T-helper 2 cell treated with Interferon-gamma antibody and Interleukin-4, amounts not matched to agents 100 ng/mL and 5 ng/mL, for 36 hours (primary cell): ENCODE data around the gene SPNS3. TPM values are rescaled to one million over a fixed set of nuclear protein-coding genes. Genes with fewer than 3 reads are reported as not detected.

Source experiments
- intact Hi-C: fragments of 100-400 bp; cut with micrococcal nuclease; formaldehyde crosslinking; loops from one replicate; pipeline ENCODE4 v1.15.1; 2023
- total RNA-seq: library from RNA; stranded (reverse); gene quantifications from 2 replicates; pipeline ENCODE4 v1.2.3, GENCODE V29; 2022

SPNS3 gene
- total RNA-seq, 1 donor from 2014 or later: 10.6 TPM

- intact Hi-C loops: loop anchor here (10.0 kb wide), 1 partner anchor 72 kb away; the partner anchor contains the start of gene SPNS3
Observed at GRCh38 chr17:4506892-4507291, 73.2 kb downstream of the SPNS3 start.

- intact Hi-C loops: loop anchor here (10.0 kb wide), 1 partner anchor 73 kb away; the partner anchor contains the start of gene SPNS3
Observed at GRCh38 chr17:4507361-4508111, 73.8 kb downstream of the SPNS3 start.

- intact Hi-C loops: loop anchor here (10.0 kb wide), 1 partner anchor 73 kb away; the partner anchor contains the start of gene SPNS3
Observed at GRCh38 chr17:4508207-4508606, 74.5 kb downstream of the SPNS3 start.

- intact Hi-C loops: loop anchor here (10.0 kb wide), 1 partner anchor 75 kb away; the partner anchor contains the start of gene SPNS3
Observed at GRCh38 chr17:4509401-4509800, 75.7 kb downstream of the SPNS3 start.

DNA sequence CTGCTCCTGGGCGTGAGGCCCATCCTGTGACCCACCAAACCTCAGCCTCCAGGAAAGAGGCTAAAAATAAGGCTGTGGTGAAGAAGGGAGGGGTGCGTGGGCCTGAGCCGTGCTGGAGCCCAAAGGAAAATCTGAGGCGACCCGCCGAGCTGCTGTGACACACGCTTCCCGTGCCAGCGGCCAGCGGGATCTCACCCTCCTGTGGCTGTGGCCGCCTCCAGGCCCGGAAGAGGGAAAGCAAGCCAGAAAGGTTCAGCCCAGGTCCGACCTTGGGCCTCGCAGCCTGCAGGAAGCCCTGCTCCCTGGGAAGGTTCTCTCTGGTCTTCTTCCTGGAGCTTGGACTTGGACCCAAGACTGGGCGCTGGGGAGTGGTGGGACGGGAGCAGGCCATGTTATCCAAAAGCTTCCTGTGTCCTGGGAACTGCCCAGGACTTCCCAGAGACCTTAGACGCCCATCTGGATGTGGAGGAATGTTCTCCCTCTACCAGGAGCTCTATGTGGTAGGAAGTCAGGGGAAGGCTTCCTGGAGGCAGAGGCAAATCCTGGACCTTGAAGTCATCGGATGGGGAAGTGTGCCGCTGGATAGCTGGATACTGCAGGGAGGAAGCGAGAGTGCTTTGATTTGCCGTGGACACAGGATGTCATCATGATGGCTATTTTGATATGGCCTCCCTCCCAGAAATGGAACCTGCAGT, 76.3 kb downstream of the SPNS3 start:
- intact Hi-C loops: loop anchor here (10.0 kb wide), 1 partner anchor 75 kb away; the partner anchor contains the start of gene SPNS3

DNA sequence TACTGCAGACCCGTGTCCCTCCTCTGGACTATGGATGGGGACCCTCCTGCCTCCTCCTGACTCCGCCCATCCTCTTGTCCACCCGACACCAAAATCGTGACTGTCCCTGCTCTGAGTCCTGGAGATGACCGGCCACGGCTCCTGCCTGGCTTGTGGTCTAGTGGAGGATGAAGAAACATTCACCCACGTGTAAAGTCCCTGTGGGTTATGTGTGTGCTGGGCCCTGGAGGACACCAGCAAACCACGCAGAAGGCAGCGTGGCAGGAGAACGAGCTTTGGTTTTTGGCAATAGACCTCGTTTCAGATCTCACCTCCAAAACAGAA, 76.8 kb downstream of the SPNS3 start:
- intact Hi-C loops: no loop called here

DNA sequence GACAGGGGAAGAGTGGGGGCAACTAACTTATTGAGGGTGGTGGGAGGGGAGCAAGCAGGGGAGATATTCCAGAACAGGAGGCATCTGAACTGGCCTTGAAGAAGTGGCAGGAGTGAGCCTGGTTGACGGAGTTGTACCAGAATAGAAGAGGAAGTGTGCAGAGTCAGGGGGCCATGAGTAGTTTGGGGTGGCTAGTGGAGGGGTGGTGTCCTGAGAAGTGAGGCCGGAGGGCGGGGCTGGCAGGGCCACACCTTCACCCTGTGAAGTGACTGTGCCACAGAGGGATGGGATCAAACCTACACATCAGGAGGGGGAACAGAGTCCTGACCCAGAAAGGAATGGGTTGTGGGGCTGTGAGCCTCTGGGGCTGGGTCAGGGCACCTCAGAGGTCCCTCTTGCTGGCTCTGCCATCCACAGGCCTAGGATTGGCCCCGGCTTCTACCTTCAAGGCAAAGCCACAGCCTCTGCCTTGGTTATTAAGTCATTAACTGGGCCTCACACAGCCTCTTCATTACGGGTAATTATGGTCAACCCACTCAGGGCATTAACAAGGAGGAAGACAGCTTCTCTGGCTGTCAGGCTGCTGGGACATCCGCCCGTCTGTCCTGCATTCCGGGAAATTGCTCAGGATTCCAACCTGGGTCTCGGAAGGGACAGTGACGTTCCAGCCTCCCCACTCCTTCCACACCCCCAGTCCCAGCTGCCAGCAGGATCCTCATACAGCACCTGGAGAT, 77.6 kb downstream of the SPNS3 start:
- intact Hi-C loops: no loop called here

- intact Hi-C loops: no loop called here
Observed at GRCh38 chr17:4512156-4513112, 78.7 kb downstream of the SPNS3 start.

DNA sequence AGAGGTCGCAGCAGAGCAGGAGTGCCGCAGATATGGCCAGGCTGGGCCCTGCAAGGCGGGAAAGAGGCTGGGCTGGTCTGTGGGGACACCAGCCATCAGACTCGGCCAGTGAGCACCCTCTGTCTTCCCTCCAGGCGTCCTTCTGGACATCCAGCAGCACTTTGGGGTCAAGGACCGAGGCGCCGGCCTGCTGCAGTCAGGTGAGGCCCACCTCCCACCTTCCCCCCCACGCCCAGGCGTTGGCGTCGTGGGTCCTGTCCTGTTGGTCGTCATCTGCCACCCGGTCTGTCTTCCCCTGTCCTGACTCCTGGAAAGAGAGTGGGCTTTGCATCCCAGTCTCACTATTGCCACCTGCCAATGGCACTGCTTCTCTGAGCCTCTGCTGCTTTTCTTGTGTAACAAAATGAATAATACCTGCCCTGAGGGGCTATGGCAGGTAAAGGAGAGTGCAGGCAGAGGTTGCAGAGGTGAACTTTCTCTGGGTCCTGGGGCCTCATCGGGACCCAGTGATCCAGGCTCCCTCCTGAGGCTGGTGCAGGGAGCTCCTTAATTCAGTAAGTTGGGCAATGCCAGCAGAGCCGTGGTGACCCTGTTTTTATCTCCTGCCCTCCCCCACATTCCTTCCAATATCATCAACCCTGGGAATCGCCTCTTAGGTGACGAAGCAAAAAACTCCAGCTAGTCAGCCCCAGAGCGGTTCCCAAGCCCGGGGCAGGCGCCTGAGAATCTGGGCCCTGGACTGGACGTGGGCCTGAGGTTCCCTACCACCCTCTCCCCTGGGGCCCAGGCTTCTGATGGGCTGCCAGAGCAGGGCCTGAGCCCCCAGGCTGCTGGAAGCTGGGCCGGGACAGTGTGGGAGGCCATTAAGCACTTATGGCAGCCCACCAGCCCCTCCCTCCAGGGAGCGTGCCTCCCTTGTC, 79.6 kb downstream of the SPNS3 start:
- intact Hi-C loops: no loop called here

DNA sequence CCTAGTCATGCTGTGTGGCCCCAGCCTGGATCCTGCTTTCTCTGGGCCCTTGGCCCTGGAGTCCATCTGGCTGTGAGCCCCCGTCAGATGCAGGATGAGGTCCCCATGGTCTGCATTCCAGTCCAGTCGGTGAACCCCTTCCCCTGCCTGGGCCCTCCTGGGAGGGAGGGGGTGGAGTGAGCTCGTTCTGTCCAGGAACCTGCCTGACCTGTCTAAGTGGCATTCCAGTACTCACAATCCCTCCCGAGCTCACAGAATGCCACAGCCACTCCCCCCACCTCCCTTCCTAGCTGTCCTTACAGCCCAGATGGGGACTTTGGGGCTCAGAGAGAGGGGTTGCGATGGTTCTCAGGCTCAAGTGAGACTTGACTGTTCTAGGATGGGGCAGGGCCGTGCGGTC, 80.5 kb downstream of the SPNS3 start:
- intact Hi-C loops: no loop called here

GRCh38 chr17:4514779-4515178, 81.0 kb downstream of the SPNS3 start:
- intact Hi-C loops: no loop called here

DNA sequence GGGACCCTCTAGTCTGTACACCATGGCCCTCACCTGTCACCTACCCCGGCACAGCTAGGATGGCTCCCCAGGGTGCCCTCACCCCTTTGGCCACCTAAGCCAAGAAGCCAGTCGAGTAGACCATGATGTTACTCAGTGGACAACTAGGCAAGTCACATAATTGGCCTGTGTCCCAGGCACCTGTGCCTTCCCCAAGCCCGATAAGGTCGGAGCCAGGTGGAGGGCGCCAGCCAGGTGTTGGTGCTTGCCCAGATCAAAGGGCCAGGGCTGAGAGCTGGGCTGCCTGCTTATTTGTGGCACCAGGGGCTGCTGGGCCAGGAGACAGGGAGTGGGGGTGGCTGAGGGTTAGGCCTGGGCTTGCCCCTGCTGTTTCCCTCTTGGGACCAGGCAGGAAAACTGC, 81.8 kb downstream of the SPNS3 start:
- intact Hi-C loops: no loop called here

- intact Hi-C loops: no loop called here
Observed at GRCh38 chr17:4516735-4517134, 83.0 kb downstream of the SPNS3 start.

DNA sequence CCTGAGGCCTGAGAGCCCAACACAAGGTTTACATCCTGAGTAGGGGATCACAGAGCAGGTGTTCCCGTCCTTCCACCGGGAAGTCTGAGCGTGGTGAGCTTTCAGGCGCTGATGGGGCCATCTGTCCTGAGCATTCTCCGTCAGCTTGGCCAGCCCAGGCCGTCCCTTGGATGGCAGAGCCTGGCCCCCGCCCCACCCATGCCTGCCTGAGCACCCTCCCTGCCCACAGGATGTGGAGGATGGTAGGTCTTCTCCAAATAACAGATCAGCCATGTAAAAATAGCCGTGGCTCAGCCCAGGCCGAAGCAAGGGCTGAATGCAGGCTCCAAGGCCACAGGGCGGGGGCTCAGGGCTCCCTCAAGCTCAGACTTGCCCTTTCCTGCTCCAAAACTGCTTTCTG, 85.2 kb downstream of the SPNS3 start:
- intact Hi-C loops: no loop called here

DNA sequence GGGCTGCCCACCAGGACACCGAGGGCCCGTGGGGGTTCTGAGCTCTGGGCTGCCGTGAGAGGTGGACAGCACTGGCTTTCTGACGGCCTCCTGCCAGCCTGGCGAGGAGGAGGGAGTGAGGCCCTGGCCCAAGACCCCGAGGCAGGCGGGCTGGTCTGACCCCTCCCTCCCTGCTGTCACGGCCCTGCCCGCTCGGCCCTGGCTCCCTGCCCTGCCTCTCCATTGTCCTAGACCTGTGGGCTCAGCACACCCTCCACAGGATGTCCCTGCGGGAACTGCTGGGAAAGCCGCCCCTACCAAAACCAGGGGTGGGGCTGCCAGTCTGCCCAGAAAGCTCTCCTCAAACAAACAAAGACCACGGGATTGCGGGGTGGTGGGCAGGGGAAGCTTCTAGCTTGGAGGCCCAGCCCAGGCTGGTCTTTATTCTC, 85.6 kb downstream of the SPNS3 start:
- intact Hi-C loops: no loop called here

GRCh38 chr17:4520060-4520893, 86.5 kb downstream of the SPNS3 start:
- intact Hi-C loops: no loop called here

DNA sequence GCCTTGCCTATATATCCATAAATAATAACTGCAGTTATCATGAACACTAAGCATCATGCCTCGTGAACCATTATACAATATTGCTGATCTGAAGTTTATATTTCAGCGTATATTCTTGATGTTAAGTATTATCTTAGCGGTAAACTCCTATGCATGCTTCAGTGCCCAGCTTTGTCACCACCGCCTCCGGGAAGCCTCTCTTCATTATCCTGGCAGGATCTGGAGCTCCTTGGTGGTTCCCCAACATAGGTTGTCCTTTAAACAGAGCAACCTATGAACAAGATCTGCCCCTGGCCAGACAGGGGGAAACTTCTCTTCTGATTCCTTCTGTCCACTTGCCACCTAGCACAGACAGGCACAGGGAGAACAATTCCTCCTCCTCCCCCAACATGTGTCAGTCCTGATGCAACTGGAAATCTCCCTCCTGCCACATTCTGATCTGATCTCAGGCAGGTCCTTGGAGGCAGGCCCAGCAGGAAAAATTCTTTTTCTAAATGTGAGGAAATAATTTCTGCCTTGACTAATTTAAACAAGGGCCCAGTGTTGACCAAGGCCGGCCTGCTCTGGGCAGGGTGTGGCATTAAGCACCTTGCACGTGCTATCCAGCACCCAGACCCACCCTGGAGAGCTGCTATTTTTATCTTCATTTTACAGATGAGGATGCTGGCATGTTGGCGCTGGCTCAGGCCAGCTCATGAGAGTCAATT, 87.3 kb downstream of the SPNS3 start:
- intact Hi-C loops: no loop called here

GRCh38 chr17:4522661-4523060, 88.9 kb downstream of the SPNS3 start:
- intact Hi-C loops: no loop called here
